IMR-90 (cell line): ENCODE data around the gene NBPF1. TPM values are rescaled to one million over a fixed set of nuclear protein-coding genes. Genes with fewer than 3 reads are reported as not detected.
A peak's percentile ranks its signal among the peaks of the same experiment; 100 is the strongest.
"Not testable (repeated sequence)": the region's sequence is repeated elsewhere in the genome, so short reads cannot be mapped to it uniquely, and the experiment has no call there.

Experiments used
- ATAC-seq: fragments of 200-7000 bp; cut with Tn5 transposase; 2 replicates; pipeline ENCODE4 v1.9.1; 2020; ENCODE audit warnings: low read depth, mild to moderate bottlenecking, moderate library complexity
- BruUV-seq: library from RNA; stranded (reverse); fragments of 400-500 nt; replicated peaks from 2 replicates; lab custom pipeline; 2021; lab: Mats Ljungman, UMichigan
- CTCF ChIA-PET: fragments of 300-600 bp; formaldehyde crosslinking; extraction: SDS; loops from one replicate; lab custom pipeline; 2021; ENCODE audit warnings: antibody characterized with exemption; lab: Yijun Ruan, JAX
- POLR2A ChIA-PET: fragments of 300-600 bp; sonication (Branson Sonifier 250); formaldehyde crosslinking; loops from one replicate; lab custom pipeline; 2022; ENCODE audit warnings: antibody characterized with exemption; ENCODE audit not compliant: unreplicated experiment; lab: Charles Lee
- DNase-seq: peaks from one replicate; pipeline ENCODE4 v3.0.0; 2013
- H2AFZ ChIP-seq: replicated peaks from 2 replicates; pipeline ENCODE3; 2013; ENCODE audit warnings: low read length, mild to moderate bottlenecking; ENCODE audit not compliant: poor library complexity
- H2AK5ac ChIP-seq: 2 replicates; pipeline ENCODE4 v1.6.1; 2013; ENCODE audit warnings: low read depth, low read length, inconsistent platforms
- H2AK9ac ChIP-seq: replicated peaks from 2 replicates; pipeline ENCODE3; 2013; ENCODE audit warnings: mild to moderate bottlenecking, low read depth, low read length, moderate library complexity; ENCODE audit not compliant: poor library complexity
- H2BK120ac ChIP-seq: 2 replicates; pipeline ENCODE4 v1.6.1; 2013; ENCODE audit warnings: low read depth, low read length, inconsistent platforms
- H2BK15ac ChIP-seq: 3 replicates; pipeline ENCODE4 v1.6.1; 2013; ENCODE audit warnings: low read depth, low read length, inconsistent platforms
- H2BK20ac ChIP-seq: 2 replicates; pipeline ENCODE4 v1.6.1; 2013; ENCODE audit warnings: low read depth, mild to moderate bottlenecking, inconsistent platforms, low read length, moderate library complexity
- H2BK5ac ChIP-seq: 2 replicates; pipeline ENCODE4 v1.6.1; 2013; ENCODE audit warnings: mild to moderate bottlenecking, low read depth, low read length, inconsistent platforms; ENCODE audit not compliant: poor library complexity, severe bottlenecking
- H3K14ac ChIP-seq: replicated peaks from 2 replicates; pipeline ENCODE4 v1.6.1; 2013; ENCODE audit warnings: low read depth, low read length, inconsistent platforms
- H3K18ac ChIP-seq: 2 replicates; pipeline ENCODE4 v1.6.1; 2013; ENCODE audit warnings: low read depth, low read length, control low read depth
- H3K23ac ChIP-seq: 2 replicates; pipeline ENCODE4 v1.6.1; 2013; ENCODE audit warnings: low read depth, low read length, inconsistent platforms
- H3K27ac ChIP-seq: 2 replicates; pipeline ENCODE4 v1.5.1; 2013; ENCODE audit warnings: mild to moderate bottlenecking, control low read depth, low read length; ENCODE audit not compliant: insufficient read depth
- H3K27me3 ChIP-seq: 2 replicates; pipeline ENCODE4 v1.6.1; 2013; ENCODE audit warnings: low read length; ENCODE audit not compliant: control insufficient read depth, insufficient read depth
- H3K36me3 ChIP-seq: 2 replicates; pipeline ENCODE4 v1.6.1; 2013; ENCODE audit warnings: low read length, mixed read lengths; ENCODE audit not compliant: control insufficient read depth, insufficient read depth
- H3K4ac ChIP-seq: 2 replicates; pipeline ENCODE4 v1.6.1; 2013; ENCODE audit warnings: low read depth, low read length, inconsistent platforms
- H3K4me1 ChIP-seq: 2 replicates; pipeline ENCODE4 v1.6.1; 2013; ENCODE audit warnings: low read length, mixed read lengths; ENCODE audit not compliant: control insufficient read depth, insufficient read depth
- H3K4me2 ChIP-seq: 2 replicates; pipeline ENCODE4 v1.6.1; 2013; ENCODE audit warnings: low read depth, mild to moderate bottlenecking, control low read depth, low read length, moderate library complexity
- H3K4me3 ChIP-seq: 2 replicates; pipeline ENCODE4 v1.5.1; 2013; ENCODE audit warnings: low read depth, mild to moderate bottlenecking, control low read depth, low read length, moderate library complexity; ENCODE audit not compliant: insufficient read depth
- H3K56ac ChIP-seq: 2 replicates; pipeline ENCODE4 v1.6.1; 2013; ENCODE audit warnings: low read length, inconsistent platforms; ENCODE audit not compliant: insufficient read depth; ENCODE audit errors: extremely low read depth
- H3K79me1 ChIP-seq, 2 experiments: 2 replicates each; pipeline ENCODE4 v1.6.1; 2013; ENCODE audit warnings: low read length in 2 of 2, inconsistent platforms in 1 of 2, low read depth in 1 of 2
- H3K9ac ChIP-seq: 2 replicates; pipeline ENCODE4 v1.6.1; 2013; ENCODE audit warnings: low read depth, low read length, control low read depth
- H3K9me1 ChIP-seq: 2 replicates; pipeline ENCODE4 v1.6.1; 2013; ENCODE audit warnings: low read length, inconsistent platforms; ENCODE audit not compliant: insufficient read depth
- H3K9me3 ChIP-seq: 2 replicates; pipeline ENCODE4 v1.6.1; 2013; ENCODE audit warnings: low read length; ENCODE audit not compliant: control insufficient read depth, insufficient read depth
- H4K20me1 ChIP-seq: 2 replicates; pipeline ENCODE4 v1.6.1; 2013; ENCODE audit warnings: low read length, inconsistent platforms; ENCODE audit not compliant: insufficient read depth
- H4K5ac ChIP-seq: 2 replicates; pipeline ENCODE4 v1.6.1; 2013; ENCODE audit warnings: mild to moderate bottlenecking, low read depth, low read length, control low read depth
- H4K8ac ChIP-seq, 2 experiments: 2 replicates each; pipeline ENCODE4 v1.6.1; 2013; ENCODE audit warnings: low read depth in 2 of 2, low read length in 2 of 2, control low read depth in 1 of 2, inconsistent platforms in 1 of 2
- H4K91ac ChIP-seq: 2 replicates; pipeline ENCODE4 v1.6.1; 2013; ENCODE audit warnings: low read depth, low read length, inconsistent platforms; ENCODE audit not compliant: insufficient read depth
- WGBS, 2 experiments: methylation state at CpG; one replicate each; pipeline versions ENCODE4 v1.1.5 to v1.1.7; 2013; ENCODE audit warnings: missing lambda C conversion rate in 2 of 2; ENCODE audit not compliant: insufficient read length in 1 of 2; ENCODE audit errors: extremely low coverage in 2 of 2; 5-methylcytosine and 5-hydroxymethylcytosine counted together
- dilution Hi-C: fragments of 300-500 bp; cut with HindIII; formaldehyde crosslinking; loops from one replicate; pipeline ENCODE4 v1.14.3; 2018; ENCODE audit warnings: low sequenced_read_pairs; ENCODE audit not compliant: unreplicated experiment
- in situ Hi-C: fragments of 300-500 bp; cut with MboI; formaldehyde crosslinking; loops from 3 replicates; pipeline ENCODE4 v1.14.3; 2019; ENCODE audit warnings: low sequenced_read_pairs, inconsistent platforms, mixed read lengths
- intact Hi-C: fragments of 100-400 bp; cut with micrococcal nuclease; formaldehyde crosslinking; loops from 2 replicates; pipeline ENCODE4 v1.10.0; 2022
- polyA plus RNA-seq, 3 experiments: library from polyadenylated mRNA; depleted of rRNA; stranded (reverse); fragments of >200 nt; gene quantifications; 2 replicates each; pipeline ENCODE4 v1.2.3, GENCODE V29; 2012; ENCODE audit warnings: low replicate concordance in 1 of 3
- total RNA-seq: library from RNA; depleted of rRNA; stranded (reverse); fragments of >200 nt; gene quantifications from 2 replicates; pipeline ENCODE4 v1.2.3, GENCODE V29; 2012

Gene NBPF1
- total and polyA plus RNA-seq, 2 of the 4 experiments (the other 2 are of a cell fraction) = 18.8 to 25.3 TPM

GRCh38 chr1:16643476-16644192 lies 30.3 kb upstream of the NBPF1 start:
- Histone ChIP-seq H3K4me3 (peak overlapping the region; percentile 74), H2AK9ac (peak overlapping the region; percentile 74), H3K9ac (peak overlapping the region; percentile 89), H3K27ac (peak overlapping the region; percentile 75; the same call in 1 of the 2 replicates), H2AK5ac (peak overlapping the region; percentile 27; the same call in 1 of the 2 replicates), H4K8ac (peak overlapping the region; percentile 94 to 99; a peak in 2 of 4 replicates), H3K79me1 (peaks cover 18 to 43% of the 10 kb centered on the region in 2 experiments), H3K56ac (0 out of 2 replicates have a peak overlapping the region, but pooled peaks have one; percentile 76), H2AFZ (peak overlapping the region; percentile 96), H3K4me2 (peak overlapping the region; percentile 83), H4K5ac (peak overlapping the region; percentile 73; the same call in 1 of the 2 replicates), H3K4ac (peak overlapping the region; percentile 73)
- H4K91ac ChIP-seq, POLR2A ChIA-PET, H2BK20ac ChIP-seq, intact Hi-C loops, H3K9me1 ChIP-seq, H4K20me1 ChIP-seq, H2BK5ac ChIP-seq, H3K36me3 ChIP-seq, H3K9me3 ChIP-seq, BruUV-seq, DNase-seq, H3K4me1 ChIP-seq, H3K27me3 ChIP-seq, H3K23ac ChIP-seq, dilution Hi-C loops, CTCF ChIA-PET, H3K18ac ChIP-seq, H2BK120ac ChIP-seq, H2BK15ac ChIP-seq, H3K14ac ChIP-seq, in situ Hi-C loops: not testable (repeated sequence)
- 30% methylated on average over 11 of the region's 12 CpGs; no CpG with 5 or more reads in 1 of the 2 experiments for WGBS, 2 experiments
- 0 out of 2 replicates have a peak, but pooled peaks have one; percentile 0 for ATAC-seq

DNA sequence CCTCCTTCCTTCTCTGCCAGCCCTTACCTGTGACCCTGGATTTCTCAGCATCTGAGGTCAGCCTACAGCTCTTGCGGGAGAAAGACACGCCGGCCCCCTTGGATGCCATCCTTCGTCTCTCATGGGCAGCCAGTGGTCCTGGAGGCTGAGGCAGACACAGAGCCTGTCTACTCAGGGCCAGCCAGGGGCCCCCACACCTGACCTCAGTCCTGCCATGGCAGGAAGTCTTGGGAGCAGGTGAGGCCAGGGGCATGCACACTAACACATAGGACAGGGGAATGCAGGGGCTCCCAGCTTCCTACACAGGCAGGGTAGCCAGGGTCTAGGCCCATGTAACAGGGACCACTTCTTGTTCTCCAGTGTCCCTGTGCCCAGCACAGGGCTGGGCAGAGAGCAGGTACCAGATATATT lies 29.6 kb upstream of the NBPF1 start:
- POLR2A ChIA-PET = not testable (repeated sequence)

More for the DNA sequence above, 29.6 kb upstream of the NBPF1 start:
- H3K4me2 ChIP-seq, DNase-seq, H2BK15ac ChIP-seq, H4K5ac ChIP-seq, in situ Hi-C loops, BruUV-seq, H3K4me1 ChIP-seq, H2AFZ ChIP-seq, H4K91ac ChIP-seq, H4K20me1 ChIP-seq, H3K27ac ChIP-seq, H2BK20ac ChIP-seq, H3K36me3 ChIP-seq, H3K4ac ChIP-seq, ATAC-seq, H3K9me1 ChIP-seq, H4K8ac ChIP-seq, H3K14ac ChIP-seq, H3K9me3 ChIP-seq, intact Hi-C loops, H2AK5ac ChIP-seq, H3K27me3 ChIP-seq, H3K9ac ChIP-seq, H3K18ac ChIP-seq, CTCF ChIA-PET, H2BK120ac ChIP-seq, dilution Hi-C loops, H3K23ac ChIP-seq, H2BK5ac ChIP-seq, H2AK9ac ChIP-seq, H3K56ac ChIP-seq, H3K4me3 ChIP-seq: not testable (repeated sequence)
- peaks cover 18 to 47% of the 10 kb centered on the region in 2 experiments for H3K79me1 ChIP-seq
- 92% methylated on average over 4 of the region's 4 CpGs; no CpG with 5 or more reads in 1 of the 2 experiments for WGBS, 2 experiments
